PC-3 (cell line): ENCODE measurements around the gene AMPD1. TPM values are rescaled to one million over a fixed set of nuclear protein-coding genes. Genes with fewer than 3 reads are reported as not detected.

Experiments
- ATAC-seq: fragments of 200-7000 bp; cut with Tn5 transposase; 2 replicates; pipeline ENCODE4 v1.9.1; 2020; ENCODE audit warnings: mild to moderate bottlenecking, moderate library complexity
- BruUV-seq: library from RNA; stranded (reverse); fragments of 400-500 nt; replicated peaks from 2 replicates; lab custom pipeline; 2021; lab: Mats Ljungman, UMichigan
- CTCF ChIA-PET: fragments of 300-600 bp; sonication (Branson Sonifier 250); formaldehyde crosslinking; loops from one replicate; lab custom pipeline; 2022; ENCODE audit warnings: antibody characterized with exemption; lab: Charles Lee
- POLR2A ChIA-PET: fragments of 300-600 bp; sonication (Branson Sonifier 250); formaldehyde crosslinking; loops from one replicate; lab custom pipeline; 2022; ENCODE audit warnings: antibody characterized with exemption; ENCODE audit not compliant: unreplicated experiment; lab: Charles Lee
- DNase-seq: peaks from one replicate; pipeline ENCODE4 v3.0.0-alpha.2; 2015
- H2AFZ ChIP-seq: fragments of 300-600 bp; sonication (generic); 2 replicates; pipeline ENCODE4 v1.6.0; 2016; ENCODE audit warnings: antibody characterized with exemption, low read length
- H3F3A ChIP-seq: fragments of 300-600 bp; sonication (generic); one replicate; pipeline ENCODE4 v1.6.0; 2017; ENCODE audit warnings: antibody characterized with exemption, low read length, control low read depth, mild to moderate bottlenecking; ENCODE audit not compliant: unreplicated experiment
- H3K27ac ChIP-seq: fragments of 300-600 bp; sonication (generic); 2 replicates; pipeline ENCODE4 v1.5.1; 2016; ENCODE audit warnings: mild to moderate bottlenecking, low read length
- H3K27me3 ChIP-seq: fragments of 300-600 bp; sonication (generic); 2 replicates; pipeline ENCODE4 v1.6.1; 2016; ENCODE audit warnings: low read length, mixed read lengths
- H3K36me3 ChIP-seq: fragments of 300-600 bp; sonication (generic); 2 replicates; pipeline ENCODE4 v1.6.1; 2016; ENCODE audit warnings: low read depth, mixed run types, low read length, mixed read lengths
- H3K4me1 ChIP-seq: fragments of 300-600 bp; sonication (generic); 2 replicates; pipeline ENCODE4 v1.5.1; 2016; ENCODE audit warnings: low read length; ENCODE audit not compliant: insufficient read depth
- H3K4me2 ChIP-seq: fragments of 300-600 bp; sonication (generic); 2 replicates; pipeline ENCODE4 v1.6.0; 2016; ENCODE audit warnings: low read length
- H3K4me3 ChIP-seq: fragments of 300-600 bp; sonication (generic); 2 replicates; pipeline ENCODE4 v1.5.1; 2016; ENCODE audit warnings: mild to moderate bottlenecking, low read length, mixed read lengths
- H3K79me2 ChIP-seq: fragments of 300-600 bp; sonication (generic); 2 replicates; pipeline ENCODE4 v1.6.1; 2017; ENCODE audit warnings: low read length, mixed read lengths
- H3K9ac ChIP-seq: fragments of 300-600 bp; sonication (generic); 2 replicates; pipeline ENCODE4 v1.6.0; 2016; ENCODE audit warnings: mild to moderate bottlenecking, low read length
- H3K9me2 ChIP-seq: fragments of 300-600 bp; sonication (generic); replicated peaks from 2 replicates; pipeline ENCODE4 v1.6.1; 2016; ENCODE audit warnings: mixed run types, low read length, mixed read lengths
- H3K9me3 ChIP-seq: fragments of 300-600 bp; sonication (generic); 2 replicates; pipeline ENCODE4 v1.6.1; 2016; ENCODE audit warnings: low read length, mixed read lengths
- H4K20me1 ChIP-seq: fragments of 300-600 bp; sonication (generic); 2 replicates; pipeline ENCODE4 v1.6.1; 2016; ENCODE audit warnings: low read length, mixed read lengths
- EZH2 ChIP-seq: fragments of 300-600 bp; sonication (generic); IDR thresholded peaks from one replicate; pipeline ENCODE4 v1.6.1; 2017; ENCODE audit warnings: antibody characterized with exemption, mild to moderate bottlenecking, low read length; ENCODE audit not compliant: unreplicated experiment
- EZH2phosphoT487 ChIP-seq: fragments of 300-600 bp; sonication (generic); IDR thresholded peaks from 2 replicates; pipeline ENCODE4 v1.6.1; 2018; ENCODE audit warnings: mild to moderate bottlenecking, antibody characterized with exemption, low read length, borderline replicate concordance
- intact Hi-C: fragments of 100-400 bp; cut with micrococcal nuclease; formaldehyde crosslinking; loops from 2 replicates; pipeline ENCODE4 v1.9.0; 2023
- total RNA-seq: library from RNA; depleted of rRNA; stranded (reverse); fragments of >200 nt; gene quantifications from 2 replicates; pipeline ENCODE4 v1.2.3, GENCODE V29; 2014
- TF ChIP-seq, protein P1 (sequence below): fragments of 300-600 bp; sonication (generic); conservative IDR thresholded peaks from 2 replicates; pipeline ENCODE4 v1.5.1; 2017; ENCODE audit warnings: antibody characterized with exemption, low read depth, mild to moderate bottlenecking, low read length

Gene AMPD1
- total RNA-seq, 1 experiment from 2014 or later, result not detected

GRCh38 chr1:114740331-114740730, 45.0 kb upstream of the AMPD1 start:
- Histone ChIP-seq H3K36me3 (peaks cover 74% of the 10 kb centered on the region), H3K27me3 (no peaks in the 10 kb centered on the region), H2AFZ (no peak overlapping the region), H3K9me2 (no peaks in the 10 kb centered on the region), H3K27ac (no peak overlapping the region), H3K79me2 (peaks cover 62% of the 10 kb centered on the region), H3K9ac (no peak overlapping the region), H3K4me3 (no peak overlapping the region), H3K9me3 (no peaks in the 10 kb centered on the region), H3F3A (no peaks in the 10 kb centered on the region), H4K20me1 (peaks cover 35% of the 10 kb centered on the region), H3K4me2 (no peak overlapping the region), H3K4me1 (no peaks in the 10 kb centered on the region)
- intact Hi-C loops, result no loop called here
- TF ChIP-seq EZH2 (no peak), EZH2phosphoT487 (no peak)
- TF ChIP-seq, protein P1, sequence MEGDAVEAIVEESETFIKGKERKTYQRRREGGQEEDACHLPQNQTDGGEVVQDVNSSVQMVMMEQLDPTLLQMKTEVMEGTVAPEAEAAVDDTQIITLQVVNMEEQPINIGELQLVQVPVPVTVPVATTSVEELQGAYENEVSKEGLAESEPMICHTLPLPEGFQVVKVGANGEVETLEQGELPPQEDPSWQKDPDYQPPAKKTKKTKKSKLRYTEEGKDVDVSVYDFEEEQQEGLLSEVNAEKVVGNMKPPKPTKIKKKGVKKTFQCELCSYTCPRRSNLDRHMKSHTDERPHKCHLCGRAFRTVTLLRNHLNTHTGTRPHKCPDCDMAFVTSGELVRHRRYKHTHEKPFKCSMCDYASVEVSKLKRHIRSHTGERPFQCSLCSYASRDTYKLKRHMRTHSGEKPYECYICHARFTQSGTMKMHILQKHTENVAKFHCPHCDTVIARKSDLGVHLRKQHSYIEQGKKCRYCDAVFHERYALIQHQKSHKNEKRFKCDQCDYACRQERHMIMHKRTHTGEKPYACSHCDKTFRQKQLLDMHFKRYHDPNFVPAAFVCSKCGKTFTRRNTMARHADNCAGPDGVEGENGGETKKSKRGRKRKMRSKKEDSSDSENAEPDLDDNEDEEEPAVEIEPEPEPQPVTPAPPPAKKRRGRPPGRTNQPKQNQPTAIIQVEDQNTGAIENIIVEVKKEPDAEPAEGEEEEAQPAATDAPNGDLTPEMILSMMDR, result no peak
- ATAC-seq (no peak), DNase-seq (no peak)
- ChIA-PET POLR2A (interaction anchor here (0.7 kb wide), 1 partner anchor 162 kb away, joined by 3 read pairs; no protein-coding TSS in a partner anchor), CTCF (no interaction called here)
- no TSS peak for BruUV-seq

DNA sequence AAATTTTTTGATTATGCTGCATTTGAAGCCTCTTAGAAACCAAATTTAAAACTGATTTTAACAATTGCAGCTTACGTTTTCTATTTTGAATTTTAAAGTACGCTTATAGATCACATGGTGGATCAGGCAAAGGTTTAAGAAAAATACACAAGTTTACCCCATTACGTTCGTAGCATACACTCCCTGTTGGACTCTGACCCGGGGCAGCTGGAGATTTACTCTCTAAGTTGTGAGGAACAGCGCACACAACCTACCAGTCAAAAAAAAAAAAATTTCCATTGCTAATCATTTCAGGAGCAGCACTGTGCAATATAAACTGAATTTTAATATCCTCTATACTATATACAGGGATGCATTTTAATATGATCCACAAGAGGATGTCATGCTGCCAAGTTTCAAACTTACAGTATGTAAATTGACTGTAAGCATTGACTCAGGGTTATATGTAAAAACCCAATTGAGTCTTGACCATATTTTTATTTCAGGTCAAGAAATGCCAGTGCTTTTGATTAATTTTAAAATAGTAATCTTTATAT, 42.0 kb upstream of the AMPD1 start:
- Histone ChIP-seq H3K4me2 (no peak overlapping the region), H3F3A (no peaks in the 10 kb centered on the region), H3K79me2 (peaks cover 33% of the 10 kb centered on the region), H3K27ac (no peak overlapping the region), H3K36me3 (peaks cover 81% of the 10 kb centered on the region), H3K9ac (no peak overlapping the region), H3K4me3 (no peak overlapping the region), H3K27me3 (no peaks in the 10 kb centered on the region), H3K9me2 (no peaks in the 10 kb centered on the region), H4K20me1 (peaks cover 13% of the 10 kb centered on the region; the same call in 1 of the 2 replicates), H3K9me3 (no peaks in the 10 kb centered on the region), H3K4me1 (no peaks in the 10 kb centered on the region), H2AFZ (no peak overlapping the region)
- CTCF ChIA-PET, result no interaction called here
- ATAC-seq, result no peak
- intact Hi-C loops, result no loop called here
- BruUV-seq, result no TSS peak
- POLR2A ChIA-PET, result no interaction called here
- no peak for DNase-seq
- TF ChIP-seq, protein P1, result no peak
- TF ChIP-seq EZH2 (no peak), EZH2phosphoT487 (no peak)

GRCh38 chr1:114735479-114735878, 40.1 kb upstream of the AMPD1 start:
- intact Hi-C loops, result no loop called here
- Histone ChIP-seq H4K20me1 (peaks cover 2% of the 10 kb centered on the region; the same call in 1 of the 2 replicates), H3K4me2 (no peak overlapping the region), H3K9me3 (no peaks in the 10 kb centered on the region), H3K36me3 (peaks cover 83% of the 10 kb centered on the region), H2AFZ (no peak overlapping the region), H3K27ac (no peak overlapping the region), H3K27me3 (no peaks in the 10 kb centered on the region), H3F3A (no peaks in the 10 kb centered on the region), H3K4me1 (no peaks in the 10 kb centered on the region), H3K9ac (no peak overlapping the region), H3K9me2 (no peaks in the 10 kb centered on the region), H3K79me2 (peaks cover 14% of the 10 kb centered on the region), H3K4me3 (no peak overlapping the region)
- CTCF ChIA-PET, result no interaction called here
- no peak for TF ChIP-seq EZH2phosphoT487
- no peak for TF ChIP-seq EZH2
- TF ChIP-seq, protein P1, result no peak
- DNase-seq, result no peak
- no peak for ATAC-seq
- POLR2A ChIA-PET, result no interaction called here
- BruUV-seq, result no TSS peak
